ENCODE results near the gene YAP1.

Gene YAP1

DNA sequence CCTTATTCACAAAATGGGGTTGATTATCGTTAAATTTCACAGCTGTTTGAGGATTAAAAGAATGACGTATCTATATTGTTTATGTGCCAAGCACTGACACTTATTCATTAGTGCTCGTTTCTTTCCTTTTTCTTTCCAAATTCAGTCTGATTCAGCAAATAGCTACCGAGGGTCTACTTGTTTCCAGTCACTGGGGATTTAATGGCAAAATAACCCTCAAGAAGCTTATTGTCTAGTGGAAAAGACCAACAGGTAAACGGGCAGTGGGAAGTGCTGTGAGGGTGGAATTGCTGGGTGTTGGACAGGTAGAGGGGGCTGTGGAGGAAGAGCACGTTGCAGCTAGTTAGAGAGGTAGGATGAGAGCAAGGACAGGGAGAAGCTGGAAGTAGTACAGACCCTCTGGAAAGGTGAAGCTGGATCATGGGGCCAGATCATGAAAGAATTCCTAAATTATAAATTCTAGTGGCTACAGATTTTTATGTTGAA lies 158.8 kb downstream of the YAP1 start:
- H3K9me3 ChIP-seq (ENCODE audit: insufficient read depth, low read length) = no peaks in the 10 kb centered on the region
- peak overlapping the region; percentile 15; the same call in 1 of the 2 replicates for H3K9ac ChIP-seq (ENCODE audit: low read length)
- peak overlapping the region; percentile 53 for H3K4me2 ChIP-seq (ENCODE audit: low read depth, low read length, poor library complexity, severe bottlenecking)
- no peaks in the 10 kb centered on the region for H4K20me1 ChIP-seq (ENCODE audit: low read depth, low read length)
- H3K27me3 ChIP-seq (ENCODE audit: low read length) = no peaks in the 10 kb centered on the region
- TF ChIP-seq, protein P1, sequence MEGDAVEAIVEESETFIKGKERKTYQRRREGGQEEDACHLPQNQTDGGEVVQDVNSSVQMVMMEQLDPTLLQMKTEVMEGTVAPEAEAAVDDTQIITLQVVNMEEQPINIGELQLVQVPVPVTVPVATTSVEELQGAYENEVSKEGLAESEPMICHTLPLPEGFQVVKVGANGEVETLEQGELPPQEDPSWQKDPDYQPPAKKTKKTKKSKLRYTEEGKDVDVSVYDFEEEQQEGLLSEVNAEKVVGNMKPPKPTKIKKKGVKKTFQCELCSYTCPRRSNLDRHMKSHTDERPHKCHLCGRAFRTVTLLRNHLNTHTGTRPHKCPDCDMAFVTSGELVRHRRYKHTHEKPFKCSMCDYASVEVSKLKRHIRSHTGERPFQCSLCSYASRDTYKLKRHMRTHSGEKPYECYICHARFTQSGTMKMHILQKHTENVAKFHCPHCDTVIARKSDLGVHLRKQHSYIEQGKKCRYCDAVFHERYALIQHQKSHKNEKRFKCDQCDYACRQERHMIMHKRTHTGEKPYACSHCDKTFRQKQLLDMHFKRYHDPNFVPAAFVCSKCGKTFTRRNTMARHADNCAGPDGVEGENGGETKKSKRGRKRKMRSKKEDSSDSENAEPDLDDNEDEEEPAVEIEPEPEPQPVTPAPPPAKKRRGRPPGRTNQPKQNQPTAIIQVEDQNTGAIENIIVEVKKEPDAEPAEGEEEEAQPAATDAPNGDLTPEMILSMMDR (IDR thresholded peaks at IDR 0.05; ENCODE audit: insufficient read depth, low read length, poor library complexity, severe bottlenecking) = no peak
- no peak for TF ChIP-seq EZH2phosphoT487 (conservative IDR thresholded peaks at IDR 0.05; ENCODE audit: low read length)
- peaks cover 9% of the 10 kb centered on the region; the same call in 1 of the 2 replicates for H3F3A ChIP-seq (ENCODE audit: insufficient read depth)
- H2AFZ ChIP-seq (ENCODE audit: low read depth, low read length, severe bottlenecking) = peak overlapping the region; percentile 25
- no peaks in the 10 kb centered on the region for H3K36me3 ChIP-seq (ENCODE audit: low read length)
- no peak overlapping the region for H3K27ac ChIP-seq (ENCODE audit: low read depth, low read length)
- H3K79me2 ChIP-seq (ENCODE audit: insufficient read depth, low read length) = no peaks in the 10 kb centered on the region
- no peaks in the 10 kb centered on the region for H3K9me2 ChIP-seq (replicated peaks; ENCODE audit: insufficient read depth, low read length)
- peak overlapping the region; percentile 38 for H3K4me3 ChIP-seq (ENCODE audit: insufficient read depth, low read length, poor library complexity, severe bottlenecking)

DNA sequence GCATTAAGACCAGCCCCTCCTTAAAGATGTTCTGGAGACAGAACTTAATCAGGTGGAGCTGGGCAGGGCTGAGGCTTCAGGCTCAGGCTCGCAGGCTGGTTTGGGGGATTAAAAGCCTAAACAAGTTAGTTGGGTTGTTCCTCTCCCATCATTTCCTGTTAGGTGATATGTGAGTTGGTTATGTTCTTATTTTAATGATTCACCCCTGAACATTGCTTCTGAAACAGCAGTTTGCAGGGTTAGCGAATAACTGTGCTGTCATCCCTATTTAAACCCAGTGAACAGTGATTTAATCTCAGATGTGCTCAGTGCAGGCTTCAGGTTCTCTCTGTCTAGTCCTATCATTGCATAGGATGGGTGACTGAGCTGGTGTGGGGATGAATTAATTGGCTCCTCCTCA lies 159.7 kb downstream of the YAP1 start:
- Histone ChIP-seq H3K9me3 (ENCODE audit: insufficient read depth, low read length) (no peaks in the 10 kb centered on the region), H3K27ac (ENCODE audit: low read depth, low read length) (no peak overlapping the region), H2AFZ (ENCODE audit: low read depth, low read length, severe bottlenecking) (no peak overlapping the region), H4K20me1 (ENCODE audit: low read depth, low read length) (no peaks in the 10 kb centered on the region), H3K9me2 (replicated peaks; ENCODE audit: insufficient read depth, low read length) (no peaks in the 10 kb centered on the region), H3K36me3 (ENCODE audit: low read length) (no peaks in the 10 kb centered on the region), H3K4me3 (ENCODE audit: insufficient read depth, low read length, poor library complexity, severe bottlenecking) (no peak overlapping the region), H3K4me2 (ENCODE audit: low read depth, low read length, poor library complexity, severe bottlenecking) (no peak overlapping the region), H3K9ac (ENCODE audit: low read length) (no peak overlapping the region), H3K27me3 (ENCODE audit: low read length) (no peaks in the 10 kb centered on the region), H3K79me2 (ENCODE audit: insufficient read depth, low read length) (no peaks in the 10 kb centered on the region), H3F3A (ENCODE audit: insufficient read depth) (peaks cover 9% of the 10 kb centered on the region; the same call in 1 of the 2 replicates)
- no peak for TF ChIP-seq EZH2phosphoT487 (conservative IDR thresholded peaks at IDR 0.05; ENCODE audit: low read length)

DNA sequence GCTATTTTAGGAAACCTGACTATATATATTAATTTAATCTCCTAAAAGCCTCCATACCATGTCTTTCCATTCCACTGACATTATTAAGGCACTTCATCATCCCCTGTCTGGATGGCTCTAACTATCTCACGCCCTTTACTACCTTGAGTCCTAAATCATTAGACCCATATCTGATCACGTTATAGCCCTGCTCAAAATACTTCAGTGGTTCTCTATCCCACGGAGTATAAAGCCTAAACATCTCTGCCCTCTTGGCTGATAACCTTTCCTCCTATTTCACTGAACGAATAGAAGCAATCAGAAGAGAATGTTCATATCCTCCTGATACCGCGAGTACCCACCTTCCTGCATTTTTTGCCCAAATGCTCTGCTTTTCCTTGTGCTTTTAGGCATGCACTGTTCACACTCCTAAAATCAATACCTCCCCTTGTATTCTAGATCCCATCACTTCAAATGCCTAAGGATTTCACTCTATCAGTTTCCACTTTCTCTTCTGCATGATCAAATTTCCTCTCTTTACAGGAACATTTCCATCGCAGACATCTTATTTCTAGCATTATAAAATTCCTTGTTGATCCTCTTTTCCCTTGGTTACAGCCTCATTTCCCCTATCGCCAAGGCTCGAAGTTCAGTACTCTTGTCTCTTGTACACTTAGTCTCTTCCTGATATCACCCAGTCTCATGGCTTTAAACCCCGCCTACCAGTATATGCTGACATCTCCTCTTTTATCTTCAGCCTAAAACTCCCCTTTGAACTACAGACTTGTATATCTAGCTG lies 162.0 kb downstream of the YAP1 start:
- H3F3A ChIP-seq (ENCODE audit: insufficient read depth) = peaks cover 7% of the 10 kb centered on the region; the same call in 1 of the 2 replicates
- H3K4me2 ChIP-seq (ENCODE audit: low read depth, low read length, poor library complexity, severe bottlenecking) = no peak overlapping the region
- H2AFZ ChIP-seq (ENCODE audit: low read depth, low read length, severe bottlenecking) = no peak overlapping the region
- H3K36me3 ChIP-seq (ENCODE audit: low read length) = no peaks in the 10 kb centered on the region
- H4K20me1 ChIP-seq (ENCODE audit: low read depth, low read length) = no peaks in the 10 kb centered on the region
- H3K4me3 ChIP-seq (ENCODE audit: insufficient read depth, low read length, poor library complexity, severe bottlenecking) = no peak overlapping the region
- H3K9ac ChIP-seq (ENCODE audit: low read length) = no peak overlapping the region
- H3K27ac ChIP-seq (ENCODE audit: low read depth, low read length) = no peak overlapping the region
- no peaks in the 10 kb centered on the region for H3K79me2 ChIP-seq (ENCODE audit: insufficient read depth, low read length)
- no peaks in the 10 kb centered on the region for H3K9me3 ChIP-seq (ENCODE audit: insufficient read depth, low read length)
- no peaks in the 10 kb centered on the region for H3K27me3 ChIP-seq (ENCODE audit: low read length)
- no peak for TF ChIP-seq EZH2phosphoT487 (conservative IDR thresholded peaks at IDR 0.05; ENCODE audit: low read length)
- TF ChIP-seq, protein P1 (IDR thresholded peaks at IDR 0.05; ENCODE audit: insufficient read depth, low read length, poor library complexity, severe bottlenecking) = no peak
- no peaks in the 10 kb centered on the region for H3K9me2 ChIP-seq (replicated peaks; ENCODE audit: insufficient read depth, low read length)

DNA sequence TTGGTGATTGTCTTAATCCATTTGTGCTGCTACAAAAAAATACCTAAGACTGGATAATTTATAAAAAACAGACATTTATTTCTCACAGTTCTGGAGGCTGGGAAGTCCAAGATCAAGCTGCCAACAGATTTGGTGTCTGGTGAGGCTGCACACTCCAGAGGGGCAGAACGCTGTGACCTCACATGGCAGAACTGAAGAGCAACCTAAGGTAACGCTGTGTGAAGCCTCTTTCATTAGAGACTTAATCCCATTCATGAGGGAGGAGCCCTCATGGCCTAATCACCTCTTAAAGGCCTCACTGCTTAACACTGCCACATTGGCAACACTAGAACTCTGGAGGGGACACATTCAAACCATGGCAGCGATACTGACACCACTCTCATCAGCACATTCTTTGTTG lies 164.4 kb downstream of the YAP1 start:
- no peak overlapping the region for H3K4me3 ChIP-seq (ENCODE audit: insufficient read depth, low read length, poor library complexity, severe bottlenecking)
- no peak for TF ChIP-seq EZH2phosphoT487 (conservative IDR thresholded peaks at IDR 0.05; ENCODE audit: low read length)
- TF ChIP-seq, protein P1 (IDR thresholded peaks at IDR 0.05; ENCODE audit: insufficient read depth, low read length, poor library complexity, severe bottlenecking) = no peak
- no peaks in the 10 kb centered on the region for H3F3A ChIP-seq (ENCODE audit: insufficient read depth)
- no peaks in the 10 kb centered on the region for H3K79me2 ChIP-seq (ENCODE audit: insufficient read depth, low read length)
- no peak overlapping the region for H3K9ac ChIP-seq (ENCODE audit: low read length)
- no peaks in the 10 kb centered on the region for H3K9me2 ChIP-seq (replicated peaks; ENCODE audit: insufficient read depth, low read length)
- no peak overlapping the region for H2AFZ ChIP-seq (ENCODE audit: low read depth, low read length, severe bottlenecking)
- no peaks in the 10 kb centered on the region for H4K20me1 ChIP-seq (ENCODE audit: low read depth, low read length)
- H3K27ac ChIP-seq (ENCODE audit: low read depth, low read length) = no peak overlapping the region
- H3K36me3 ChIP-seq (ENCODE audit: low read length) = no peaks in the 10 kb centered on the region
- H3K27me3 ChIP-seq (ENCODE audit: low read length) = no peaks in the 10 kb centered on the region
- no peaks in the 10 kb centered on the region for H3K9me3 ChIP-seq (ENCODE audit: insufficient read depth, low read length)
- H3K4me2 ChIP-seq (ENCODE audit: low read depth, low read length, poor library complexity, severe bottlenecking) = no peak overlapping the region
